GM10266 (cell line): ENCODE results near the gene ANKDD1A.
A peak's percentile ranks its signal among the peaks of the same experiment; 100 is the strongest.

Experiments
- DNase-seq: peaks from one replicate; pipeline ENCODE4 v3.0.0; 2012; ENCODE audit errors: extremely low spot score
- TF ChIP-seq, protein P1 (sequence below): IDR thresholded peaks from 2 replicates; pipeline ENCODE4 v1.5.1; 2012; ENCODE audit warnings: mild to moderate bottlenecking, low read depth; ENCODE audit not compliant: control insufficient read depth, insufficient read depth; ENCODE audit errors: missing control alignments

Gene ANKDD1A

DNA sequence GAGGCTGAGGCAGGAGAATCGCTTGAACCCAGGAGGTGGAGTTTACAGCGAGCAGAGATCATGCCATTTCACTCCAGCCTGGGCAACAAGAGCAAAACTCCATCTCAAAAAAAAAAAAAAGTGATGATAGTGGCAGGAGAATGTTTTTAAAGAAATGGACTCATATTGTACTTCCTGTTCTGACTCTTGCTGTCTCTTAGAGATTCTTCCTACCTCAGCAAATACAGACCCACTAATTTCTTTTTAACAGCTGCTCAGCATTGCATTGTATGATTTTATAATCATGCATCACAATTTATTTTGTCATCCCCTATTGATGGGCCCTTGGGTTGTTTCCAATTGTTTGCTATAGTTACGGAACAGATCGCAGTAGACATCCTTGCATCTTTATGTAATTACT is 8.8 kb upstream of the ANKDD1A start:
- DNase-seq: no peak
- TF ChIP-seq, protein P1, sequence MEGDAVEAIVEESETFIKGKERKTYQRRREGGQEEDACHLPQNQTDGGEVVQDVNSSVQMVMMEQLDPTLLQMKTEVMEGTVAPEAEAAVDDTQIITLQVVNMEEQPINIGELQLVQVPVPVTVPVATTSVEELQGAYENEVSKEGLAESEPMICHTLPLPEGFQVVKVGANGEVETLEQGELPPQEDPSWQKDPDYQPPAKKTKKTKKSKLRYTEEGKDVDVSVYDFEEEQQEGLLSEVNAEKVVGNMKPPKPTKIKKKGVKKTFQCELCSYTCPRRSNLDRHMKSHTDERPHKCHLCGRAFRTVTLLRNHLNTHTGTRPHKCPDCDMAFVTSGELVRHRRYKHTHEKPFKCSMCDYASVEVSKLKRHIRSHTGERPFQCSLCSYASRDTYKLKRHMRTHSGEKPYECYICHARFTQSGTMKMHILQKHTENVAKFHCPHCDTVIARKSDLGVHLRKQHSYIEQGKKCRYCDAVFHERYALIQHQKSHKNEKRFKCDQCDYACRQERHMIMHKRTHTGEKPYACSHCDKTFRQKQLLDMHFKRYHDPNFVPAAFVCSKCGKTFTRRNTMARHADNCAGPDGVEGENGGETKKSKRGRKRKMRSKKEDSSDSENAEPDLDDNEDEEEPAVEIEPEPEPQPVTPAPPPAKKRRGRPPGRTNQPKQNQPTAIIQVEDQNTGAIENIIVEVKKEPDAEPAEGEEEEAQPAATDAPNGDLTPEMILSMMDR: no peak

DNA sequence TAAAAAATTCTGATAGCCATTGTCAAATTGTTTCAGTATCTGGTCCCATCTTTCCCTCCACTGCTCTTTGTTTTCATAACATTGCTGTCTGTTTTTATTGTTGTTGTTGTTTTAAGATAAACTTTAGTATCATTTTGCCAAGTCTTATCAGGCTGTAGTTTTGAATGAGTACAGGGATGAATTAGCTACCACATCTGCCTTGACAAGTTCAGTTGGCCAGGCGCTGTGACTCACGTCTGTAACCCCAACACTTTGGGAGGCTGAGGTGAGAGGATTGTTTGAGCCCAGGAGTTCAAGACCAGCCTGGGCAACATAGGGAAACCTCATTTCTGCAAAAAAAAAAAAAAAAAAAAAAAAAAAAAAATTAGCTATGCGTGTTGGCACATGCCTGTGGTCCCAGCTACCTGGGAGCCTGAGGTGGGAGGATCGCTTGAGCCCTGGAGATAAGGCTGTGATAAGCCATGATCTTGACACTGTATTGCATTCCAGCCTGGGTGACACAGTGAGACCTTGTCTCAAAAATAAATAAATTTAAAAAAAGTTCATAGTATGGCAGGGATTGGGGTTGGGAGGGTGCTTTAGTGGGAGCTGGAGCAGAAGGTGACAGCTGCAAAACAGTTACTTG is 8.3 kb upstream of the ANKDD1A start:
- no peak for DNase-seq
- TF ChIP-seq, protein P1: no peak

DNA sequence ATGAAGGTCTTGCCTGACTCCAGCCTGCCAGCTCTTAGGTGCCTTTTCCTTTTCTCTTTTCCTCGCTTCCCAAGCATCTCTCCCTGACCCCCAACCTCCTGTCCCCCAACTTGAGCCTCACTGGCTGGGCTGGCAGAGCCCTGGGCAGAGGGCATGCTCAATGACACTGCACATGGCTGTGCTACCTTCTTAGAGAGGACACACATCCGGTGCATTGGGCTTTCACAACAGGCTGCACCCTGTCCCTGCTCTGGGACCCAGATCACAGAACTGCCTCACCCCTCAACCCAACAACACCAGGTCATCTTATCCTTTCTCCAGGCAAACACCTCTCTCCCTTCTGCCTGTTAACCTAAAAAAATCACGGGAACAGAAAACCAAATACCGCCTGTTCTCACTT is 7.5 kb upstream of the ANKDD1A start:
- TF ChIP-seq, protein P1: no peak
- DNase-seq: no peak

DNA sequence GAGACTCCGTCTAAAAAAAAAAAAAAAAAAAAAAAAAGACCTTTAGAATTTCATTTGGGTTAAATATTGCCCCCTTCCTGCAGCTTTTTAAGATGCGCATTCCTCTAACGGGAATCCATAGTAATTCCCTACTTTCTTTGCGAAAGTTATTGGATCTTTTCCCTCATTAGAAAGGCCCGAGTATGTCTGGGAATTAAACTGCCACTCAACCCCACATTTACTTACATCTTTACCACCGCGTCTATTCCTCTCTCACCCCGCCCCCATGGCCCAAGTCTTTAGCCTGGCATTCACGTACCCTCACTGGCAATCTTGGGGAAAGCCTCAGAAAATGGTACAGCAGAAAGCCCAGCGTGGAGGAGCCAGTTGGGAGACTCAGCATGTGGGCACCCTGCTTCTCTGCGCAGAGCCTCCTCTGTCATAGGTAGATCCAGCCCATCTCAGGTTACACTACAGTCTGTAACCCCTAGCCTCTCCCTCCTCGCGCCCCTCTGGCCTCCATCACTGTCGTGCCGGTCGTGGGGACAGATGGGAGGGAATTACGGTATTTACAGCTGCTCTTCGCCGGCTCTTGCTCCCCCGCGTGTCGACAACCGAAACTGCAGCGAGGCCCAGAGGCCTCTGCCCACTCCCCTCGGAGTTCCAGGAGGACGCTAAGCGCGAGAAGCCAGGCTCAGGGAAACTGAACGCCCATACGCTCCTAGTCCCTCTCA is 6.4 kb upstream of the ANKDD1A start:
- TF ChIP-seq, protein P1: peak; percentile 82
- DNase-seq: peak; percentile 87

DNA sequence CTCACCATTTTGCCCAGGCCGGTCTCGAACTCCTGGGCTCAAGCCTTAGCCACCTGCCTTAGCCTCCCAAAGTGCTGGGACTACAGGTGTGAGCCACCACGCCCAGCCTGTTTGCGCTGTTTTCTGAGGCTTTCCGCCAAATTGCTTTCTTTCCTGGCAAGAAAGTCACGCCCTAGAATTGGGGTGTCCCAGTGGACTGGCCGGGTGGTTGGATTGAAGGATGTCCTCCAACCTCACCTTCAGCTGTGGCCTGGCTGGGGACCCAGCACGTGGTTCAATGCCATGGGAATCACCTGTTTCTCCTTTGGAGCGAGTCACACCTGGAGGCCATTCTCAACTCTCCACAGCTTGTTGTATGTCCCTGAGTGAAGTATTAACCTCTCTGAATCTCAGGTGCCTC is 5.8 kb upstream of the ANKDD1A start:
- DNase-seq: no peak
- TF ChIP-seq, protein P1: no peak

DNA sequence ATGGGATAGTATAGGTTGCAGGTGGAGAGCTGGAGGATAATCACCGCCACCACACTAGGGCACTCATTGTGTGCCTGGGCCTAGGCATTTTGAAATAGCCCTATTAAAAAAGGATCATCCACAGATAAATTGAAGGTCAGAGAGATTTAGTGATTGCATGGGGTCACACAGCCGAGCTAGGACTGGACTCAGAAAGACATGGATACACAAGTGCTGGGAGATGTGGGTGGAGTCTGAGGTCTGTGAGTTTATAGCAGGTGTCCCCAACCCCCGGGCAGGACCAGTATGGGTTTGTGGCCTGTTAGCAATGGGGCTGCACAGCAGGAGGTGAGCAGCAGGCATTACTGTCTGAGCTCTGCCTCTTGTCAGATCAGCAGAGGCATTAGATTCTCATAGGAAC is 5.3 kb upstream of the ANKDD1A start:
- TF ChIP-seq, protein P1: no peak

DNA sequence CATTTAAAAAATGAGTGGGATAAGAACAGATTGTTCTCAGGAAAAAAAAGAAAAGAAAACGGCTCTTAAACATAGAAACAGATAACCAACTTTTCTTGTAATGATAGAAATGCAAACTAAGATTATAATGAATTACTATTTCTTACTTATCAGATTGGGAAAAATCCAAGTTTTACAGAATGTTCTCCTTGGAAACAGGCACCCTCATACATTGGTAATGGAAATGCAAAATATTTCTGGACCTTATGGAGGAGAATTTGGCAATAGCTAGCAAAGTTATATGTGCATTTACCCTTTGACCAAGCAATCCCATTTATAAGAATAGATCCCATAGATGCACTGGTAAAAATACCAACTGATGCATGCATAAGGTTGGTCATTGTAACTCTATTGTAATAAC is 3.7 kb upstream of the ANKDD1A start:
- TF ChIP-seq, protein P1: no peak
- DNase-seq: no peak

More for the DNA sequence above, 5.3 kb upstream of the ANKDD1A start:
- DNase-seq: no peak
